ENCODE measurements around the gene BAG5. TPM values are rescaled to one million over a fixed set of nuclear protein-coding genes. Genes with fewer than 3 reads are reported as not detected.
A peak's percentile ranks its signal among the peaks of the same experiment; 100 is the strongest.

Gene BAG5
- total and polyA plus RNA-seq, 2 of the 8 experiments (the other 6 are each of a cell fraction or from before 2014, with no cell fraction given) = 7.4 to 29.5 TPM

GRCh38 chr14:103545915-103546651, 16.4 kb downstream of the BAG5 start:
- Histone ChIP-seq H3K9ac (replicated peaks in 1 of 4; ENCODE audit: extremely low read depth in 1 of 4, low read depth in 3 of 4, low read length in 3 of 4) (no peak overlapping the region), H3K27me3 (replicated peaks in 1 of 4; ENCODE audit: control insufficient read depth in 3 of 4, extremely low read depth in 1 of 4, insufficient read depth in 3 of 4, low read length in 3 of 4) (no peaks in the 10 kb centered on the region), H3K27ac (ENCODE audit: low read depth, low read length) (no peak overlapping the region), H3K4me1 (replicated peaks in 1 of 4; ENCODE audit: control insufficient read depth in 3 of 4, insufficient read depth in 4 of 4, low read length in 3 of 4) (peaks cover 0 to 34% (median 29%) of the 10 kb centered on the region in 4 experiments; a peak in 6 of 7 replicates), H2BK120ac (replicated peaks; ENCODE audit: low read depth, low read length) (no peak overlapping the region), H3K79me2 (ENCODE audit: control insufficient read depth in 1 of 2, insufficient read depth in 2 of 2, low read length in 2 of 2) (no peaks in the 10 kb centered on the region), H3K56ac (replicated peaks; ENCODE audit: insufficient read length, low read depth, low read length) (no peak overlapping the region), H2BK12ac (ENCODE audit: low read depth, low read length) (peak overlapping the region; percentile 85; the same call in 1 of the 2 replicates), H3K23ac (ENCODE audit: insufficient read length) (no peak overlapping the region), H2BK5ac (ENCODE audit: low read depth, low read length) (no peak overlapping the region), H4K91ac (replicated peaks; ENCODE audit: insufficient read length, low read length) (no peak overlapping the region), H3K9me3 (ENCODE audit: insufficient read depth in 2 of 2, low read depth in 1 of 2, low read length in 1 of 2) (no peaks in the 10 kb centered on the region), H3K4me3 (ENCODE audit: extremely low read depth in 1 of 4, insufficient read depth in 2 of 4, low read depth in 3 of 4, low read length in 4 of 4) (no peak overlapping the region), H3K14ac (ENCODE audit: insufficient read length) (no peak overlapping the region), H3K4me2 (ENCODE audit: insufficient read depth in 1 of 2, low read depth in 2 of 2, low read length in 2 of 2) (no peak overlapping the region), H2BK15ac (ENCODE audit: low read length) (no peak overlapping the region), H4K5ac (ENCODE audit: insufficient read length, low read depth, low read length) (no peak overlapping the region), H3K79me1 (ENCODE audit: low read depth, low read length) (no peaks in the 10 kb centered on the region), H2AK5ac (ENCODE audit: low read depth, low read length) (no peak overlapping the region), H2BK20ac (ENCODE audit: low read length) (no peak overlapping the region), H3K18ac (ENCODE audit: extremely low read depth, low read length) (no peak overlapping the region), H3K23me2 (ENCODE audit: low read depth, low read length) (no peaks in the 10 kb centered on the region), H4K20me1 (replicated peaks in 1 of 2; ENCODE audit: control insufficient read depth in 1 of 2, insufficient read depth in 2 of 2, low read length in 2 of 2) (peaks cover 0 to 4% of the 10 kb centered on the region in 2 experiments), H3K36me3 (ENCODE audit: control insufficient read depth in 2 of 4, insufficient read depth in 4 of 4, low read length in 3 of 4) (no peaks in the 10 kb centered on the region), H2AFZ (ENCODE audit: low read length) (no peak overlapping the region), H3K4ac (replicated peaks; ENCODE audit: insufficient read length, low read depth, low read length) (no peak overlapping the region), H4K8ac (ENCODE audit: extremely low read depth, insufficient read depth, low read length) (peak overlapping the region; percentile 84)
- 89% methylated on average over 27 of the region's 27 CpGs; no CpG with 5 or more reads in 1 of the 2 experiments for WGBS, 2 experiments (ENCODE audit: extremely low coverage in 1 of 2, insufficient coverage in 1 of 2, insufficient read length in 1 of 2, insufficient replicate concordance in 2 of 2, low coverage in 1 of 2, low lambda C conversion rate in 2 of 2, missing lambda C conversion rate in 1 of 2)
- no peak for DNase-seq (ENCODE audit: low read depth in 1 of 2, low spot score in 2 of 2)
- POLR2A ChIA-PET (ENCODE audit: partially characterized antibody) = interaction anchor here (1.0 to 29.8 kb wide), 7 partner anchors 8 to 209 kb away, joined by 3 to 844 read pairs (median 6); partner anchors contain the start of gene CKB
- CTCF ChIA-PET (ENCODE audit: partially characterized antibody) = interaction anchor here (0.5 to 28.8 kb wide), 13 partner anchors 8 to 560 kb away, joined by 3 to 921 read pairs (median 4); partner anchors contain the start of genes CKB and TRMT61A
- no peak for FAIRE-seq
- TF ChIP-seq HDAC2 (IDR thresholded peaks at IDR 0.05; ENCODE audit: borderline replicate concordance in 1 of 2, low read depth in 2 of 2, low read length in 2 of 2) (no peak), RFX5 (IDR thresholded peaks at IDR 0.05; ENCODE audit: borderline replicate concordance, low read depth, low read length) (no peak), ASH2L (IDR thresholded peaks at IDR 0.05; ENCODE audit: low read length) (no peak), YY1 (IDR thresholded peaks at IDR 0.05; ENCODE audit: low read depth, low read length) (no peak), BRCA1 (IDR thresholded peaks at IDR 0.05; ENCODE audit: low read depth, low read length) (no peak)

Data from H1 (cell line).